H1 (cell line): Measurements from ENCODE around the gene SSTR4. TPM values are rescaled to one million over a fixed set of nuclear protein-coding genes. Genes with fewer than 3 reads are reported as not detected.

Experiments
- CTCF ChIA-PET: fragments of 300-600 bp; sonication (Branson Sonifier 250); formaldehyde crosslinking; loops from one replicate; lab custom pipeline; 2021; ENCODE audit not compliant: partially characterized antibody; lab: Charles Lee
- POLR2A ChIA-PET: fragments of 300-600 bp; sonication (Branson Sonifier 250); formaldehyde crosslinking; loops from one replicate; lab custom pipeline; 2021; ENCODE audit warnings: inconsistent platforms; ENCODE audit not compliant: partially characterized antibody; lab: Charles Lee
- DNase-seq, 2 experiments: peaks; one replicate each; pipeline versions ENCODE4 v3.0.0 to v3.0.0-alpha.2; 2010 to 2022; ENCODE audit warnings: low spot score in 2 of 2, low read depth in 1 of 2, mixed read lengths in 1 of 2
- FAIRE-seq: peaks from 2 replicates; lab custom pipeline; 2011; peaks lifted over from hg19 to GRCh38; lab: Jason Lieb, UNC
- H2AFZ ChIP-seq: 2 replicates; pipeline ENCODE4 v1.8.1; 2012; ENCODE audit warnings: low read length, inconsistent platforms
- H2AK5ac ChIP-seq: 2 replicates; pipeline ENCODE4 v1.6.1; 2013; ENCODE audit warnings: low read depth, low read length
- H2BK120ac ChIP-seq: replicated peaks from 2 replicates; pipeline ENCODE3; 2013; ENCODE audit warnings: low read depth, low read length, inconsistent platforms
- H2BK12ac ChIP-seq: 2 replicates; pipeline ENCODE4 v1.6.1; 2013; ENCODE audit warnings: low read depth, low read length
- H2BK15ac ChIP-seq: 2 replicates; pipeline ENCODE4 v1.6.1; 2013; ENCODE audit warnings: low read length
- H2BK20ac ChIP-seq: 2 replicates; pipeline ENCODE4 v1.6.1; 2013; ENCODE audit warnings: low read length
- H2BK5ac ChIP-seq: 2 replicates; pipeline ENCODE4 v1.6.1; 2013; ENCODE audit warnings: low read depth, low read length
- H3K14ac ChIP-seq: 2 replicates; pipeline ENCODE4 v1.6.1; 2013; ENCODE audit warnings: inconsistent platforms; ENCODE audit not compliant: insufficient read length
- H3K18ac ChIP-seq: 2 replicates; pipeline ENCODE4 v1.6.1; 2013; ENCODE audit warnings: low read length; ENCODE audit errors: extremely low read depth
- H3K23ac ChIP-seq: 2 replicates; pipeline ENCODE4 v1.6.1; 2013; ENCODE audit warnings: inconsistent platforms; ENCODE audit not compliant: insufficient read length
- H3K23me2 ChIP-seq: 2 replicates; pipeline ENCODE4 v1.6.1; 2013; ENCODE audit warnings: low read depth, low read length
- H3K27ac ChIP-seq: 2 replicates; pipeline ENCODE4 v1.6.1; 2011; ENCODE audit warnings: low read depth, low read length, inconsistent platforms
- H3K27me3 ChIP-seq, 4 experiments: replicated peaks in 1 of 4; 1 replicate in 1 of 4; 2 replicates in 3 of 4; pipeline versions ENCODE4 v1.6.1 to v1.8.1; 2011 to 2013; ENCODE audit warnings: low read length in 3 of 4, mild to moderate bottlenecking in 3 of 4, inconsistent platforms in 2 of 4, mixed read lengths in 2 of 4, moderate library complexity in 1 of 4; ENCODE audit not compliant: control insufficient read depth in 3 of 4, insufficient read depth in 3 of 4; ENCODE audit errors: extremely low read depth in 1 of 4
- H3K36me3 ChIP-seq, 4 experiments: 2 replicates each; pipeline versions ENCODE4 v1.6.1 to v1.8.1; 2011 to 2013; ENCODE audit warnings: mild to moderate bottlenecking in 4 of 4, low read length in 3 of 4, moderate library complexity in 2 of 4, control low read depth in 1 of 4, inconsistent platforms in 1 of 4; ENCODE audit not compliant: insufficient read depth in 4 of 4, control insufficient read depth in 2 of 4
- H3K4ac ChIP-seq: replicated peaks from 2 replicates; pipeline ENCODE3; 2013; ENCODE audit warnings: low read length, low read depth, mixed read lengths, inconsistent platforms; ENCODE audit not compliant: insufficient read length
- H3K4me1 ChIP-seq, 4 experiments: replicated peaks in 1 of 4; 1 replicate in 1 of 4; 2 replicates in 3 of 4; pipeline versions ENCODE4 v1.6.1 to v1.8.1; 2011 to 2013; ENCODE audit warnings: low read length in 3 of 4, inconsistent platforms in 2 of 4, mixed read lengths in 1 of 4; ENCODE audit not compliant: insufficient read depth in 4 of 4, control insufficient read depth in 3 of 4
- H3K4me2 ChIP-seq, 2 experiments: 2 replicates each; pipeline versions ENCODE4 v1.6.1 to v1.8.1; 2011 to 2013; ENCODE audit warnings: low read depth in 2 of 2, low read length in 2 of 2, control low read depth in 1 of 2, inconsistent platforms in 1 of 2, mild to moderate bottlenecking in 1 of 2; ENCODE audit not compliant: insufficient read depth in 1 of 2
- H3K4me3 ChIP-seq, 4 experiments: fragments of 200-600, 300-600 bp in 1 of 4; sonication (generic), shearing (Covaris generic), sonication (Bioruptor Twin) in 1 of 4; 2 replicates each; pipeline versions ENCODE4 v1.5.1 to v1.8.1; 2011 to 2016; ENCODE audit warnings: low read length in 4 of 4, low read depth in 3 of 4, control low read depth in 2 of 4, inconsistent platforms in 2 of 4, mild to moderate bottlenecking in 2 of 4, mixed read lengths in 1 of 4, moderate library complexity in 1 of 4; ENCODE audit not compliant: insufficient read depth in 2 of 4; ENCODE audit errors: extremely low read depth in 1 of 4
- H3K56ac ChIP-seq: replicated peaks from 2 replicates; pipeline ENCODE3; 2013; ENCODE audit warnings: low read depth, mild to moderate bottlenecking, mixed read lengths, low read length, inconsistent platforms; ENCODE audit not compliant: insufficient read length
- H3K79me1 ChIP-seq: 2 replicates; pipeline ENCODE4 v1.6.1; 2013; ENCODE audit warnings: low read depth, low read length, control low read depth
- H3K79me2 ChIP-seq, 2 experiments: 2 replicates each; pipeline versions ENCODE4 v1.6.1 to v1.8.1; 2012 to 2013; ENCODE audit warnings: low read length in 2 of 2, mild to moderate bottlenecking in 2 of 2, inconsistent platforms in 1 of 2; ENCODE audit not compliant: insufficient read depth in 2 of 2, control insufficient read depth in 1 of 2
- H3K9ac ChIP-seq, 4 experiments: replicated peaks in 1 of 4; 1 replicate in 1 of 4; 2 replicates in 3 of 4; pipeline versions ENCODE4 v1.6.1 to v1.8.1; 2011 to 2013; ENCODE audit warnings: low read depth in 3 of 4, low read length in 3 of 4, control low read depth in 2 of 4, mild to moderate bottlenecking in 2 of 4, moderate library complexity in 2 of 4, inconsistent platforms in 1 of 4; ENCODE audit errors: extremely low read depth in 1 of 4
- H3K9me3 ChIP-seq, 2 experiments: 2 replicates each; pipeline versions ENCODE4 v1.6.1 to v1.8.1; 2012 to 2013; ENCODE audit warnings: mild to moderate bottlenecking in 2 of 2, moderate library complexity in 2 of 2, control low read depth in 1 of 2, inconsistent platforms in 1 of 2, low read depth in 1 of 2, low read length in 1 of 2, mixed read lengths in 1 of 2; ENCODE audit not compliant: insufficient read depth in 2 of 2
- H4K20me1 ChIP-seq, 2 experiments: replicated peaks in 1 of 2; 2 replicates each; pipeline versions ENCODE3 to v1.8.1; 2011 to 2013; ENCODE audit warnings: inconsistent platforms in 2 of 2, low read length in 2 of 2, mild to moderate bottlenecking in 1 of 2; ENCODE audit not compliant: insufficient read depth in 2 of 2, control insufficient read depth in 1 of 2
- H4K5ac ChIP-seq: 2 replicates; pipeline ENCODE4 v1.6.1; 2013; ENCODE audit warnings: low read length, low read depth, mixed read lengths, inconsistent platforms; ENCODE audit not compliant: insufficient read length
- H4K8ac ChIP-seq: 2 replicates; pipeline ENCODE4 v1.8.0; 2013; ENCODE audit warnings: mild to moderate bottlenecking, moderate library complexity, low read length, inconsistent platforms; ENCODE audit not compliant: insufficient read depth; ENCODE audit errors: extremely low read depth
- H4K91ac ChIP-seq: replicated peaks from 2 replicates; pipeline ENCODE3; 2013; ENCODE audit warnings: low read length, mixed read lengths, inconsistent platforms; ENCODE audit not compliant: insufficient read length
- KDM4A ChIP-seq: IDR thresholded peaks from one replicate; pipeline ENCODE4 v1.7.1; 2012; ENCODE audit warnings: low read depth, mild to moderate bottlenecking, moderate library complexity, low read length, inconsistent platforms; ENCODE audit not compliant: severe bottlenecking
- SUZ12 ChIP-seq: fragments of 200-600 bp; sonication (generic); IDR thresholded peaks from 2 replicates; pipeline ENCODE4 v1.6.1; 2012; ENCODE audit warnings: mild to moderate bottlenecking, inconsistent platforms, low read length, moderate library complexity, mixed read lengths
- TAF7 ChIP-seq: optimal IDR thresholded peaks from 2 replicates; pipeline ENCODE3; 2011; ENCODE audit warnings: low read depth, mild to moderate bottlenecking, inconsistent platforms, low read length, moderate library complexity, borderline replicate concordance
- WGBS, 2 experiments: shearing (Covaris generic) in 1 of 2; methylation state at CpG; one replicate each; pipeline versions ENCODE4 v1.1.6 to v1.1.7; 2013 to 2015; ENCODE audit warnings: low lambda C conversion rate in 2 of 2, mixed read lengths in 2 of 2, inconsistent platforms in 1 of 2, low coverage in 1 of 2, missing lambda C conversion rate in 1 of 2; ENCODE audit not compliant: insufficient replicate concordance in 2 of 2, insufficient coverage in 1 of 2, insufficient read length in 1 of 2; ENCODE audit errors: extremely low coverage in 1 of 2, missing lambda C conversion rate in 1 of 2; 5-methylcytosine and 5-hydroxymethylcytosine counted together
- polyA plus RNA-seq, 7 experiments: library from polyadenylated mRNA; depleted of rRNA in 3 of 7; stranded (reverse) in 5 of 7; unstranded in 2 of 7; fragments of >200 nt in 5 of 7; fragments of 200-250 nt in 2 of 7; gene quantifications; 1 replicate in 5 of 7; 2 replicates in 1 of 7; 4 replicates in 1 of 7; pipeline versions ENCODE4 v1.2.1 to v1.2.3, GENCODE V29; 2011 to 2013; ENCODE audit warnings: missing spikeins in 2 of 7, mixed read lengths in 2 of 7
- total RNA-seq: library from RNA; stranded (reverse); fragmentation: NEBNext Ultra II Directional; extraction: Animal tissue kit (Norgen Biotek cat#: 25700); gene quantifications from 2 replicates; pipeline ENCODE4 v1.2.1, GENCODE V29; 2021

The SSTR4 gene
- total and polyA plus RNA-seq, 2 of the 8 experiments (the other 6 are each of a cell fraction or from before 2014, with no cell fraction given) = 0.05 TPM; not detected in 1

- Histone ChIP-seq H4K8ac (no peak overlapping the region), H3K4me1 (peaks cover 4 to 12% (median 6%) of the 10 kb centered on the region in 4 experiments; a peak in 6 of 7 replicates), H3K23ac (no peak overlapping the region), H3K4me2 (peak overlapping the region; percentile 70 to 98), H3K14ac (no peak overlapping the region), H3K4me3 (peak overlapping the region; percentile 30 to 66 (median 50); a peak in 7 of 8 replicates), H2BK20ac (no peak overlapping the region), H2BK12ac (no peak overlapping the region; the same call in 1 of the 2 replicates), H2AK5ac (no peak overlapping the region), H2AFZ (no peak overlapping the region), H3K9me3 (no peaks in the 10 kb centered on the region), H2BK120ac (no peak overlapping the region), H3K56ac (no peak overlapping the region), H3K18ac (peak overlapping the region; percentile 60), H4K20me1 (peaks cover 0 to 5% of the 10 kb centered on the region in 2 experiments), H2BK5ac (peak overlapping the region; percentile 52; the same call in 1 of the 2 replicates), H3K79me2 (no peaks in the 10 kb centered on the region), H3K4ac (no peak overlapping the region), H4K91ac (no peak overlapping the region), H4K5ac (no peak overlapping the region), H2BK15ac (peak overlapping the region; percentile 81; the same call in 1 of the 2 replicates), H3K36me3 (no peaks in the 10 kb centered on the region), H3K27ac (no peak overlapping the region), H3K79me1 (no peaks in the 10 kb centered on the region), H3K9ac (no peak overlapping the region), H3K23me2 (peaks cover 28% of the 10 kb centered on the region), H3K27me3 (peaks cover 31 to 66% (median 50%) of the 10 kb centered on the region in 4 experiments)
- DNase-seq (peak in 1 of 2 experiments; percentile 79), FAIRE-seq (no peak)
- ChIA-PET POLR2A (interaction anchor here (0.9 to 2.2 kb wide), 6 partner anchors 8 to 300 kb away, joined by 5 to 13 read pairs (median 6); partner anchors contain the start of genes NXT1 and SSTR4), CTCF (interaction anchor here (0.6 to 5.0 kb wide), 44 partner anchors 14 to 712 kb away, joined by 3 to 90 read pairs (median 4); partner anchors contain the start of gene SSTR4)
- peak; percentile 20 for TF ChIP-seq KDM4A
- no peak for TF ChIP-seq TAF7
- TF ChIP-seq SUZ12 = peak; percentile 31
- 4% methylated on average over 33 of the region's 48 CpGs; no CpG with 5 or more reads in 1 of the 2 experiments for whole genome bisulfite sequencing, 2 experiments
Observed at GRCh38 chr20:23050076-23050838, 15.1 kb downstream of the SSTR4 start.
